Psoas muscle (tissue), 8 donors: ENCODE measurements around the gene CDK1. TPM values are rescaled to one million over a fixed set of nuclear protein-coding genes. Genes with fewer than 3 reads are reported as not detected.
"Not testable (repeated sequence)": the region's sequence is repeated elsewhere in the genome, so short reads cannot be mapped to it uniquely, and the experiment has no call there.

ENCODE experiments used
- ATAC-seq, 4 donors: fragments of 200-7000 bp; cut with Tn5 transposase; one replicate each; pipeline ENCODE4 v1.9.1; 2020; ENCODE audit warnings: moderate library complexity in 3 of 4, mild to moderate bottlenecking in 2 of 4
- DNase-seq, 2 donors: peaks; one replicate each; pipeline ENCODE4 v3.0.0-alpha.2; 2020
- H3K27ac ChIP-seq: fragments of 200-600 bp; one replicate; pipeline ENCODE4 v1.8.0; 2022
- H3K27me3 ChIP-seq, 3 donors: fragments of 200-600 bp in 1 of 3; one replicate each; pipeline versions ENCODE4 v1.6.1 to v1.8.0; 2013 to 2022; ENCODE audit warnings: low read length in 2 of 3, mild to moderate bottlenecking in 2 of 3, moderate library complexity in 1 of 3; ENCODE audit not compliant: insufficient read depth in 3 of 3
- H3K36me3 ChIP-seq, 2 donors: fragments of 200-600 bp in 1 of 2; one replicate each; pipeline versions ENCODE4 v1.6.1 to v1.8.0; 2013 to 2022; ENCODE audit warnings: low read depth in 1 of 2, mild to moderate bottlenecking in 1 of 2, moderate library complexity in 1 of 2; ENCODE audit not compliant: insufficient read depth in 1 of 2
- H3K4me1 ChIP-seq: fragments of 200-600 bp; one replicate; pipeline ENCODE4 v1.8.0; 2022
- H3K4me3 ChIP-seq: fragments of 200-600 bp; one replicate; pipeline ENCODE4 v1.8.0; 2022; ENCODE audit warnings: mild to moderate bottlenecking
- H3K9me3 ChIP-seq: fragments of 200-600 bp; one replicate; pipeline ENCODE4 v1.8.0; 2022
- WGBS, 3 donors: extraction: QIAGEN DNeasy Blood & Tissue Kit; methylation state at CpG; one replicate each; pipeline versions ENCODE4 v1.1.6 to v1.1.7; 2013; 5-methylcytosine and 5-hydroxymethylcytosine counted together
- intact Hi-C, 2 donors: fragments of 100-400 bp; cut with DNase I; formaldehyde crosslinking; loops; one replicate each; pipeline versions ENCODE4 v1.11.0 to v1.14.2; 2022
- polyA plus RNA-seq, 3 donors: library from polyadenylated mRNA; stranded (reverse); fragments of 200-250 nt; gene quantifications; one replicate each; pipeline ENCODE4 v1.2.3, GENCODE V29; 2013
- total RNA-seq, 4 donors: library from RNA; stranded (reverse); fragmentation: NEBNext Ultra II Directional in 2 of 4; extraction: Animal tissue kit (Norgen Biotek cat#: 25700) in 2 of 4; gene quantifications; one replicate each; pipeline versions ENCODE4 v1.2.1 to v1.2.4, GENCODE V29; 2021 to 2023
- TF ChIP-seq, protein P1 (sequence below): fragments of 200-600 bp; IDR thresholded peaks from one replicate; pipeline ENCODE4 v1.8.0; 2022; ENCODE audit warnings: antibody characterized with exemption
- donor health status: healthy with polysubstance abuse.
- donor health status: DM: no; HTN: no; CAD: no; lungs with moderate emphysema.
- donor health status: Bipolar disorder and iron deficiency.
- donor health status: healthy.
- donor health status: DM: yes; HTN: yes; CAD: no.
- donor health status: DM: no; HTN: no; CAD: no.
- donor health status: DM: no; HTN: no; CAD: no.
- donor health status: DM: yes; HTN: yes; CAD: no.

CDK1 gene
- total and polyA plus RNA-seq, 7 donors: 0.44 to 1.5 (median 0.60) TPM

DNA sequence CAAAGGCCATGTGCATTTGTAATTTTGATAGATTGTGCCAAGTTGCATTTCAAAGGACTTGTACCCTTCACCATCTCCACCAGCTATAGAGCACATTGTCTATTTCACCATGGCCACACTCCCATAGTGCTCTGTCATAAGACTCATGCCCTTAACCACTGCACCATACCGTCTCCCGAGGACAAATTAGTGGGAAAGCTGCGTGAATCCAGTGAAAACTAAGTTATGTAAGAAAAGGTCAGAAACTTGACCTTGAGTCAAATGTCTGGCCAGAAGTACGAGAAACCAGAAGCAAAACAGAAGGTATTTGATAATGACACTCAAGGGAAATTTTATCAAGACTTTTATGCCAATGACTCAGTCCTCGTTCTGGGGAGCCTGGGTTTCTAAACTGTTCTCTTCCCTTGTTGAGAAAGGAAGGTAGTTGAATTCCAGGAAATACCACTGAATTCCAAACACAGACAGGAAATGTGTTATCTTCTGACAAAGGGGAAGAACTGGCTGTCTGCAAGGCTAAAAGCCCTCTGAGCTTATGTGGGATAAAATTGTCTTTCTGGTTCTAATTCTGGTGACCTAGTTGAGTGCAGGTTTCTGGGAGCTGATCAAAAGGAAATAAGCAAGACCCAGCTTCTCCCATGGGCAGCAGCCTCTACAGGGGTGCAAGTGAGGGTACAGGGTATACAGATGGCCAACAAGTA is 49.7 kb downstream of the CDK1 start:
- H3K9me3 ChIP-seq: no peaks in the 10 kb centered on the region
- H3K27ac ChIP-seq: no peak overlapping the region
- H3K27me3 ChIP-seq: no peaks in the 10 kb centered on the region
- WGBS, 3 donors: 20 to 28% (median 21%) methylated on average over 5 of the region's 5 CpGs
- DNase-seq: no peak
- TF ChIP-seq, protein P1, sequence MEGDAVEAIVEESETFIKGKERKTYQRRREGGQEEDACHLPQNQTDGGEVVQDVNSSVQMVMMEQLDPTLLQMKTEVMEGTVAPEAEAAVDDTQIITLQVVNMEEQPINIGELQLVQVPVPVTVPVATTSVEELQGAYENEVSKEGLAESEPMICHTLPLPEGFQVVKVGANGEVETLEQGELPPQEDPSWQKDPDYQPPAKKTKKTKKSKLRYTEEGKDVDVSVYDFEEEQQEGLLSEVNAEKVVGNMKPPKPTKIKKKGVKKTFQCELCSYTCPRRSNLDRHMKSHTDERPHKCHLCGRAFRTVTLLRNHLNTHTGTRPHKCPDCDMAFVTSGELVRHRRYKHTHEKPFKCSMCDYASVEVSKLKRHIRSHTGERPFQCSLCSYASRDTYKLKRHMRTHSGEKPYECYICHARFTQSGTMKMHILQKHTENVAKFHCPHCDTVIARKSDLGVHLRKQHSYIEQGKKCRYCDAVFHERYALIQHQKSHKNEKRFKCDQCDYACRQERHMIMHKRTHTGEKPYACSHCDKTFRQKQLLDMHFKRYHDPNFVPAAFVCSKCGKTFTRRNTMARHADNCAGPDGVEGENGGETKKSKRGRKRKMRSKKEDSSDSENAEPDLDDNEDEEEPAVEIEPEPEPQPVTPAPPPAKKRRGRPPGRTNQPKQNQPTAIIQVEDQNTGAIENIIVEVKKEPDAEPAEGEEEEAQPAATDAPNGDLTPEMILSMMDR: no peak
- intact Hi-C loops: no loop called here
- no peaks in the 10 kb centered on the region for H3K36me3 ChIP-seq
- peaks cover 18% of the 10 kb centered on the region for H3K4me1 ChIP-seq
- H3K4me3 ChIP-seq: no peak overlapping the region
- ATAC-seq: peak in 3 of 4 donors; percentile 36 to 63 (median 53)

DNA sequence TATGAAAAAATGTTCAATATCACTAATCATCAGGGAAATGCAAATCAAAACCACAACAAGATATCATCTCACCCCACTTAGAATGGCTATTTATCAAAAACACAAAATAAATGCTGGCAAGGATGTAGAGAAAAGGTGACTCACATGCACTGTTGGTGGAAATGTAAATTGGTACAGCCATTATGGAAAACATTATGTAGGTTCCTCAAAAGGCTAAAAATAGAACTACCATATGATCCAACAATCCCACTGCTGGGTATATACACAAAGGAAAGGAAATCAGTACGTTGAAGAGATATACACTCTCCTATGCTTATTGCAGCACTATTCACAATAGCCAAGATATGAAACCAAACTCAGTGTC is 50.2 kb downstream of the CDK1 start:
- DNase-seq (no peak), ATAC-seq (no peak)
- Histone ChIP-seq H3K9me3 (no peaks in the 10 kb centered on the region), H3K36me3 (no peaks in the 10 kb centered on the region), H3K27me3 (no peaks in the 10 kb centered on the region), H3K4me3 (no peak overlapping the region), H3K4me1 (peaks cover 14% of the 10 kb centered on the region), H3K27ac (no peak overlapping the region)
- TF ChIP-seq, protein P1: no peak
- intact Hi-C loops: no loop called here
- 44 to 64% (median 58%) methylated on average over 1 of the region's 1 CpG for WGBS, 3 donors

DNA sequence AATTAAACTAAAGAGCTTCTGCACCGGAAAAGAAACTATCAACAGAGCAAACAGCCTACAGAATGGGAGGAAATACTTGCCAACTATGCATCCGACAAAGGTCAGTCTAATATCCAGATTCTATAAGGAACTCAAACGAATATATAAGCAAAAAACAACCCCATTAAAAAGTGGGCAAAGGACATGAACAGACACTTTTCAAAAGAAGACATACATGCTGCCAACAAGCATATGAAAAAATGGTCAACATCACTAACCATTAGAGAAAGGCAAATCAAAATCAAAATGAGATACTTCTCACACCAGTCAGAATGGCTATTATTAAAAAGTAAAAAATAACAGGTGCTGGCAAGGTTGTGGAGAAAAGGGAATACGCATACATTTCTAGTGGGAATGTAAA is 53.9 kb downstream of the CDK1 start:
- H3K4me3 ChIP-seq, H3K27me3 ChIP-seq, H3K36me3 ChIP-seq, ATAC-seq, intact Hi-C loops, DNase-seq, H3K9me3 ChIP-seq, H3K27ac ChIP-seq: not testable (repeated sequence)
- H3K4me1 ChIP-seq: peaks cover 20% of the 10 kb centered on the region
- WGBS, 3 donors: 90 to 92% (median 91%) methylated on average over 4 of the region's 4 CpGs

GRCh38 chr10:60834401-60834800 is 56.1 kb downstream of the CDK1 start:
- no peak overlapping the region for H3K4me3 ChIP-seq
- H3K4me1 ChIP-seq: peaks cover 16% of the 10 kb centered on the region
- intact Hi-C loops: no loop called here
- DNase-seq (no peak), ATAC-seq (no peak)
- TF ChIP-seq, protein P1: no peak
- no peaks in the 10 kb centered on the region for H3K36me3 ChIP-seq
- H3K27ac ChIP-seq: no peak overlapping the region
- H3K27me3 ChIP-seq: no peaks in the 10 kb centered on the region
- no peaks in the 10 kb centered on the region for H3K9me3 ChIP-seq

DNA sequence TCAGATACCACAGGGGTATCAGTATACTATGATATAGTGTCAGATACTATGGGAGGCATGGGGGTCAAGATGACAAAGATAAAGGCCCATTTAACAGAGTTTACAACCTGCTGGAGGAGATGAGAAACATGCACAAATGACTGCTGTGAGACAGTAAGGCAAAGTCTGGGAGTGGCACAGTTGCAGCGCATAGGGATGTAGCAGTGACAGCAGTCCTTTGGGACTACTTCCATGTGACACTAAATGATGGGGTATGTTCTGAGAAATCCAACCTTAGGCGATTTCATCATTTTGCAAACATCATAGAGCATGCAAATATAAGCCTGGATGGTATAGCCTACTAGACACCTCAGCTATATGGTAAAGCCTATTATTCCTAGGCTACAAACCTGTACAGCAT is 56.8 kb downstream of the CDK1 start:
- no peaks in the 10 kb centered on the region for H3K27me3 ChIP-seq
- no peak for ATAC-seq
- no peaks in the 10 kb centered on the region for H3K36me3 ChIP-seq
- H3K9me3 ChIP-seq: no peaks in the 10 kb centered on the region
- DNase-seq: no peak
- 86 to 87% (median 87%) methylated on average over 2 of the region's 2 CpGs for WGBS, 3 donors
- peaks cover 16% of the 10 kb centered on the region for H3K4me1 ChIP-seq
- H3K27ac ChIP-seq: no peak overlapping the region
- no peak overlapping the region for H3K4me3 ChIP-seq
- TF ChIP-seq, protein P1: no peak
- intact Hi-C loops: no loop called here

DNA sequence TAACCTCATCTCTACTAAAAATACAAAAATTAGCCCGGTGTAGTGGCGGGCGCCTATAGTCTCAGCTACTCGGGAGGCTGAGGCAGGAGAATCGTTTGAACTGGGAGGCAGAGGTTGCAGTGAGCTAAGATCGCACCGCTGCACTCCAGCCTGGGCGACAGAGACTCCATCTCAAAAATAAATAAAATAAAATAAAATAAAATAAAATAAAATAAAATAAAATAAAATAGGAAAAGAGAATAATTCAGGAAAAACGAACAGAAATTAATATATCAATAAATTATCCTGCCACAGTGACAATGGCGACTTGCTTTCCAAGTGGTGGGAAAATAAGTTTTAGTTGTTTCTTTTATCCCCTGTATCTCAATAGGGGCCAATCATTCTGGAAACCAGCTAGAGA is 62.9 kb downstream of the CDK1 start:
- DNase-seq, ATAC-seq, H3K4me1 ChIP-seq, H3K27me3 ChIP-seq, H3K4me3 ChIP-seq, H3K27ac ChIP-seq, H3K36me3 ChIP-seq, H3K9me3 ChIP-seq, intact Hi-C loops: not testable (repeated sequence)
- 96% methylated on average over 7 to 10 of the region's 10 CpGs for WGBS, 3 donors
